ENCODE results near the gene LSM2.

- TF ChIP-seq POLR2A (IDR thresholded peaks at IDR 0.05) = no peak
- no peak for TF ChIP-seq CTCF (IDR thresholded peaks at IDR 0.05)
- TF ChIP-seq POLR2AphosphoS5 (IDR thresholded peaks at IDR 0.05) = no peak
- no peak for TF ChIP-seq EP300 (IDR thresholded peaks at IDR 0.05)
Measured at GRCh38 chr6:31819871-31820299, 13.1 kb upstream of the LSM2 start.
